H1 (cell line): ENCODE results near the gene RASGRP1. TPM values are rescaled to one million over a fixed set of nuclear protein-coding genes. Genes with fewer than 3 reads are reported as not detected.

Experiments
- CTCF ChIA-PET: fragments of 300-600 bp; sonication (Branson Sonifier 250); formaldehyde crosslinking; loops from one replicate; lab custom pipeline; 2021; ENCODE audit not compliant: partially characterized antibody; lab: Charles Lee
- POLR2A ChIA-PET: fragments of 300-600 bp; sonication (Branson Sonifier 250); formaldehyde crosslinking; loops from one replicate; lab custom pipeline; 2021; ENCODE audit warnings: inconsistent platforms; ENCODE audit not compliant: partially characterized antibody; lab: Charles Lee
- DNase-seq, 2 experiments: peaks; one replicate each; pipeline versions ENCODE4 v3.0.0 to v3.0.0-alpha.2; 2010 to 2022; ENCODE audit warnings: low spot score in 2 of 2, low read depth in 1 of 2, mixed read lengths in 1 of 2
- FAIRE-seq: peaks from 2 replicates; lab custom pipeline; 2011; peaks lifted over from hg19 to GRCh38; lab: Jason Lieb, UNC
- H2AFZ ChIP-seq: 2 replicates; pipeline ENCODE4 v1.8.1; 2012; ENCODE audit warnings: low read length, inconsistent platforms
- H2AK5ac ChIP-seq: 2 replicates; pipeline ENCODE4 v1.6.1; 2013; ENCODE audit warnings: low read depth, low read length
- H2BK120ac ChIP-seq: replicated peaks from 2 replicates; pipeline ENCODE3; 2013; ENCODE audit warnings: low read depth, low read length, inconsistent platforms
- H2BK12ac ChIP-seq: 2 replicates; pipeline ENCODE4 v1.6.1; 2013; ENCODE audit warnings: low read depth, low read length
- H2BK15ac ChIP-seq: 2 replicates; pipeline ENCODE4 v1.6.1; 2013; ENCODE audit warnings: low read length
- H2BK20ac ChIP-seq: 2 replicates; pipeline ENCODE4 v1.6.1; 2013; ENCODE audit warnings: low read length
- H2BK5ac ChIP-seq: 2 replicates; pipeline ENCODE4 v1.6.1; 2013; ENCODE audit warnings: low read depth, low read length
- H3K14ac ChIP-seq: 2 replicates; pipeline ENCODE4 v1.6.1; 2013; ENCODE audit warnings: inconsistent platforms; ENCODE audit not compliant: insufficient read length
- H3K18ac ChIP-seq: 2 replicates; pipeline ENCODE4 v1.6.1; 2013; ENCODE audit warnings: low read length; ENCODE audit errors: extremely low read depth
- H3K23ac ChIP-seq: 2 replicates; pipeline ENCODE4 v1.6.1; 2013; ENCODE audit warnings: inconsistent platforms; ENCODE audit not compliant: insufficient read length
- H3K23me2 ChIP-seq: 2 replicates; pipeline ENCODE4 v1.6.1; 2013; ENCODE audit warnings: low read depth, low read length
- H3K27ac ChIP-seq: 2 replicates; pipeline ENCODE4 v1.6.1; 2011; ENCODE audit warnings: low read depth, low read length, inconsistent platforms
- H3K27me3 ChIP-seq, 4 experiments: replicated peaks in 1 of 4; 1 replicate in 1 of 4; 2 replicates in 3 of 4; pipeline versions ENCODE4 v1.6.1 to v1.8.1; 2011 to 2013; ENCODE audit warnings: low read length in 3 of 4, mild to moderate bottlenecking in 3 of 4, inconsistent platforms in 2 of 4, mixed read lengths in 2 of 4, moderate library complexity in 1 of 4; ENCODE audit not compliant: control insufficient read depth in 3 of 4, insufficient read depth in 3 of 4; ENCODE audit errors: extremely low read depth in 1 of 4
- H3K36me3 ChIP-seq, 4 experiments: 2 replicates each; pipeline versions ENCODE4 v1.6.1 to v1.8.1; 2011 to 2013; ENCODE audit warnings: mild to moderate bottlenecking in 4 of 4, low read length in 3 of 4, moderate library complexity in 2 of 4, control low read depth in 1 of 4, inconsistent platforms in 1 of 4; ENCODE audit not compliant: insufficient read depth in 4 of 4, control insufficient read depth in 2 of 4
- H3K4ac ChIP-seq: replicated peaks from 2 replicates; pipeline ENCODE3; 2013; ENCODE audit warnings: low read length, low read depth, mixed read lengths, inconsistent platforms; ENCODE audit not compliant: insufficient read length
- H3K4me1 ChIP-seq, 4 experiments: replicated peaks in 1 of 4; 1 replicate in 1 of 4; 2 replicates in 3 of 4; pipeline versions ENCODE4 v1.6.1 to v1.8.1; 2011 to 2013; ENCODE audit warnings: low read length in 3 of 4, inconsistent platforms in 2 of 4, mixed read lengths in 1 of 4; ENCODE audit not compliant: insufficient read depth in 4 of 4, control insufficient read depth in 3 of 4
- H3K4me2 ChIP-seq, 2 experiments: 2 replicates each; pipeline versions ENCODE4 v1.6.1 to v1.8.1; 2011 to 2013; ENCODE audit warnings: low read depth in 2 of 2, low read length in 2 of 2, control low read depth in 1 of 2, inconsistent platforms in 1 of 2, mild to moderate bottlenecking in 1 of 2; ENCODE audit not compliant: insufficient read depth in 1 of 2
- H3K4me3 ChIP-seq, 4 experiments: fragments of 200-600, 300-600 bp in 1 of 4; sonication (generic), shearing (Covaris generic), sonication (Bioruptor Twin) in 1 of 4; 2 replicates each; pipeline versions ENCODE4 v1.5.1 to v1.8.1; 2011 to 2016; ENCODE audit warnings: low read length in 4 of 4, low read depth in 3 of 4, control low read depth in 2 of 4, inconsistent platforms in 2 of 4, mild to moderate bottlenecking in 2 of 4, mixed read lengths in 1 of 4, moderate library complexity in 1 of 4; ENCODE audit not compliant: insufficient read depth in 2 of 4; ENCODE audit errors: extremely low read depth in 1 of 4
- H3K56ac ChIP-seq: replicated peaks from 2 replicates; pipeline ENCODE3; 2013; ENCODE audit warnings: low read depth, mild to moderate bottlenecking, mixed read lengths, low read length, inconsistent platforms; ENCODE audit not compliant: insufficient read length
- H3K79me1 ChIP-seq: 2 replicates; pipeline ENCODE4 v1.6.1; 2013; ENCODE audit warnings: low read depth, low read length, control low read depth
- H3K79me2 ChIP-seq, 2 experiments: 2 replicates each; pipeline versions ENCODE4 v1.6.1 to v1.8.1; 2012 to 2013; ENCODE audit warnings: low read length in 2 of 2, mild to moderate bottlenecking in 2 of 2, inconsistent platforms in 1 of 2; ENCODE audit not compliant: insufficient read depth in 2 of 2, control insufficient read depth in 1 of 2
- H3K9ac ChIP-seq, 4 experiments: replicated peaks in 1 of 4; 1 replicate in 1 of 4; 2 replicates in 3 of 4; pipeline versions ENCODE4 v1.6.1 to v1.8.1; 2011 to 2013; ENCODE audit warnings: low read depth in 3 of 4, low read length in 3 of 4, control low read depth in 2 of 4, mild to moderate bottlenecking in 2 of 4, moderate library complexity in 2 of 4, inconsistent platforms in 1 of 4; ENCODE audit errors: extremely low read depth in 1 of 4
- H3K9me3 ChIP-seq, 2 experiments: 2 replicates each; pipeline versions ENCODE4 v1.6.1 to v1.8.1; 2012 to 2013; ENCODE audit warnings: mild to moderate bottlenecking in 2 of 2, moderate library complexity in 2 of 2, control low read depth in 1 of 2, inconsistent platforms in 1 of 2, low read depth in 1 of 2, low read length in 1 of 2, mixed read lengths in 1 of 2; ENCODE audit not compliant: insufficient read depth in 2 of 2
- H4K20me1 ChIP-seq, 2 experiments: replicated peaks in 1 of 2; 2 replicates each; pipeline versions ENCODE3 to v1.8.1; 2011 to 2013; ENCODE audit warnings: inconsistent platforms in 2 of 2, low read length in 2 of 2, mild to moderate bottlenecking in 1 of 2; ENCODE audit not compliant: insufficient read depth in 2 of 2, control insufficient read depth in 1 of 2
- H4K5ac ChIP-seq: 2 replicates; pipeline ENCODE4 v1.6.1; 2013; ENCODE audit warnings: low read length, low read depth, mixed read lengths, inconsistent platforms; ENCODE audit not compliant: insufficient read length
- H4K8ac ChIP-seq: 2 replicates; pipeline ENCODE4 v1.8.0; 2013; ENCODE audit warnings: mild to moderate bottlenecking, moderate library complexity, low read length, inconsistent platforms; ENCODE audit not compliant: insufficient read depth; ENCODE audit errors: extremely low read depth
- H4K91ac ChIP-seq: replicated peaks from 2 replicates; pipeline ENCODE3; 2013; ENCODE audit warnings: low read length, mixed read lengths, inconsistent platforms; ENCODE audit not compliant: insufficient read length
- CHD2 ChIP-seq: IDR thresholded peaks from 2 replicates; pipeline ENCODE4 v1.6.1; 2012; ENCODE audit warnings: low read length, improper control_type of control experiment
- HDAC2 ChIP-seq, 2 experiments: fragments of 300-600 bp in 1 of 2; sonication (generic) in 1 of 2; IDR thresholded peaks; 2 replicates each; pipeline ENCODE4 v1.6.1; 2011 to 2012; ENCODE audit warnings: low read depth in 2 of 2, low read length in 2 of 2, mild to moderate bottlenecking in 2 of 2, moderate library complexity in 2 of 2, borderline replicate concordance in 1 of 2, inconsistent platforms in 1 of 2
- KDM5A ChIP-seq: fragments of 200-600 bp; IDR thresholded peaks from 2 replicates; pipeline ENCODE4 v1.7.1; 2012; ENCODE audit warnings: mild to moderate bottlenecking, low read length, inconsistent platforms, mixed read lengths
- NRF1 ChIP-seq: IDR thresholded peaks from 2 replicates; pipeline ENCODE4 v1.6.1; 2011; ENCODE audit warnings: mild to moderate bottlenecking, low read depth, low read length, improper control_type of control experiment
- POLR2AphosphoS5 ChIP-seq: IDR thresholded peaks from 2 replicates; pipeline ENCODE4 v1.6.1; 2011; ENCODE audit warnings: low read depth, low read length
- TAF7 ChIP-seq: optimal IDR thresholded peaks from 2 replicates; pipeline ENCODE3; 2011; ENCODE audit warnings: low read depth, mild to moderate bottlenecking, inconsistent platforms, low read length, moderate library complexity, borderline replicate concordance
- WGBS, 2 experiments: shearing (Covaris generic) in 1 of 2; methylation state at CpG; one replicate each; pipeline versions ENCODE4 v1.1.6 to v1.1.7; 2013 to 2015; ENCODE audit warnings: low lambda C conversion rate in 2 of 2, mixed read lengths in 2 of 2, inconsistent platforms in 1 of 2, low coverage in 1 of 2, missing lambda C conversion rate in 1 of 2; ENCODE audit not compliant: insufficient replicate concordance in 2 of 2, insufficient coverage in 1 of 2, insufficient read length in 1 of 2; ENCODE audit errors: extremely low coverage in 1 of 2, missing lambda C conversion rate in 1 of 2; 5-methylcytosine and 5-hydroxymethylcytosine counted together
- polyA plus RNA-seq, 7 experiments: library from polyadenylated mRNA; depleted of rRNA in 3 of 7; stranded (reverse) in 5 of 7; unstranded in 2 of 7; fragments of >200 nt in 5 of 7; fragments of 200-250 nt in 2 of 7; gene quantifications; 1 replicate in 5 of 7; 2 replicates in 1 of 7; 4 replicates in 1 of 7; pipeline versions ENCODE4 v1.2.1 to v1.2.3, GENCODE V29; 2011 to 2013; ENCODE audit warnings: missing spikeins in 2 of 7, mixed read lengths in 2 of 7
- total RNA-seq: library from RNA; stranded (reverse); fragmentation: NEBNext Ultra II Directional; extraction: Animal tissue kit (Norgen Biotek cat#: 25700); gene quantifications from 2 replicates; pipeline ENCODE4 v1.2.1, GENCODE V29; 2021

Gene RASGRP1
- total and polyA plus RNA-seq, 2 of the 8 experiments (the other 6 are each of a cell fraction or from before 2014, with no cell fraction given) = 1.1 to 2.1 TPM

GRCh38 chr15:38475361-38475760, 89.3 kb downstream of the RASGRP1 start:
- no peak overlapping the region for H3K23ac ChIP-seq
- H3K18ac ChIP-seq = no peak overlapping the region
- no peak overlapping the region for H3K27ac ChIP-seq
- no peaks in the 10 kb centered on the region for H3K23me2 ChIP-seq
- TF ChIP-seq CHD2 = no peak
- TF ChIP-seq KDM5A = no peak
- no peak for TF ChIP-seq POLR2AphosphoS5
- TF ChIP-seq NRF1 = no peak
- no peak for TF ChIP-seq TAF7
- TF ChIP-seq HDAC2 (IDR thresholded peaks at IDR 0.05; ENCODE audit: borderline replicate concordance in 1 of 2, low read depth in 2 of 2, low read length in 2 of 2) = no peak
- TF ChIP-seq, all 59 proteins: peak for 0
- POLR2A ChIA-PET = no interaction called here
- Histone ChIP-seq H3K79me2 (no peaks in the 10 kb centered on the region), H4K20me1 (no peaks in the 10 kb centered on the region), H3K4ac (no peak overlapping the region), H2AFZ (no peak overlapping the region), H2BK15ac (no peak overlapping the region), H3K36me3 (peaks cover 3 to 34% (median 20%) of the 10 kb centered on the region in 4 experiments; a peak in 7 of 8 replicates), H2BK5ac (no peak overlapping the region), H3K4me3 (no peak overlapping the region), H3K27me3 (no peaks in the 10 kb centered on the region), H2BK20ac (no peak overlapping the region), H3K79me1 (no peaks in the 10 kb centered on the region), H2BK12ac (no peak overlapping the region), H2BK120ac (no peak overlapping the region), H4K8ac (no peak overlapping the region), H3K4me2 (no peak overlapping the region), H3K9ac (no peak overlapping the region), H3K56ac (no peak overlapping the region), H4K91ac (no peak overlapping the region), H3K14ac (no peak overlapping the region), H3K9me3 (no peaks in the 10 kb centered on the region), H4K5ac (no peak overlapping the region), H2AK5ac (no peak overlapping the region), H3K4me1 (no peaks in the 10 kb centered on the region)
- 89% methylated on average over 2 of the region's 2 CpGs; no CpG with 5 or more reads in 1 of the 2 experiments for WGBS, 2 experiments
- FAIRE-seq (no peak), DNase-seq (no peak)
- CTCF ChIA-PET = interaction anchor here (0.8 to 2.2 kb wide), 13 partner anchors 14 to 481 kb away, joined by 3 to 18 read pairs (median 4); no protein-coding TSS in a partner anchor
